GM15510 (cell line): ENCODE measurements around the gene TP53TG5.

Source experiments
- POLR2A ChIP-seq: IDR thresholded peaks from 3 replicates; pipeline ENCODE4 v1.6.1; 2011; ENCODE audit warnings: borderline replicate concordance; ENCODE audit not compliant: insufficient read length; ENCODE audit errors: extremely low read depth

Gene TP53TG5

GRCh38 chr20:45363611-45364492 lies 14.3 kb downstream of the TP53TG5 start:
- TF ChIP-seq POLR2A: no peak

- TF ChIP-seq POLR2A: peak; percentile 85
Observed at GRCh38 chr20:45362804-45363610, 15.1 kb downstream of the TP53TG5 start, which contains the start of gene SYS1. Gene SYS1 (plus strand): TSS chr20:45363156. CDS start chr20:45363532, 376 bp downstream.

- TF ChIP-seq POLR2A: no peak
Observed at GRCh38 chr20:45361793-45362192, 16.3 kb downstream of the TP53TG5 start.

DNA sequence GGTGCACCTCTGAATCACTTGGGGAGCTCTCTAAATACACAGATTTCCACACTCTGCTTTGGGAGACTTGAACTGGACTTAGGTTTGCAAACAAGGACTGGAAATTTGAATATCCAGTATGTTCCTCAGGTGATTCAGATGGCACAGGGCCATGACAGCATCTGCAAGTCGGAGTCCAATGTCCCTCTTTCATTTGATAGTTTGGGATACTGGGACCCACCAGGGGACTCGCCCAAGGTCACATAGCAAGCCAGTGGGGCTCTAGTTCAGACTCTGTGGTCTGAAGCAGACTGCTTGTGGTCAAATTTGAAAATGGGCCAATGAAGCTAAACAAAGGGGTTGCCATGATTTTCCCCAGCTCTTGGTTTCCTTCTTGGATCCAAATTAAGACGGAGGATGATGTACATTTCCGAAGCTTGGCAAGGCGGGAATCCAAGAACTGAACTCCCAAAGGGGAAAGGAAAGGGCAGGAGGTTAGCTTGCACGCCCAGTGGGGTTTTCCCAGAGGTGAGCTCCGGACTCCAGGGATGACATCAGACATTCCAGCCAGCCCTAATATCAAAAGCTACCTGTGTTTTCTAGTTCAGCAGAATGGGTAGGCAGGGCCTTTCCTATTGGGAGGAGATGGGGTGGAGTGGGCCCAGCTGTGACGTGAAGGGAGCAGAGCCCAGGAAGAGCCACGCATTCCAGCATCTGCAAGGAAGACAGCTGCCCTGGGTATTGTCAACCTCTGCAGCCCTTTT lies 18.5 kb downstream of the TP53TG5 start:
- no peak for TF ChIP-seq POLR2A

DNA sequence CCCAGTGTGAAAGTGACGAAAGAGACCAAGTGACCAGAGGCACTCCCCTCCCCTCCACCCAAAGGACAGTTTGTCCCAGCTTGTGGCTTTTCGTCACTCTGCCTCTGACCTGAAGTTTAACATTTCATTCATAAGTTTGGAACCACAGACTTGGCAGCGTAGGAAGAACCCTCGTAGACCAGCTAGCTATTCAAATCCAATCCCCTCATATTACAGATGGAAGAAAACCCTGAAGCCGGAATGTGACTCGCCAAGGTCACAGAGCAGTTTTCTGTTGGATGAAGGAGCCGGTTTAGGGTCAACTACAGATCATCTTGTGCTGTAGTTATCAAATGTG lies 19.1 kb downstream of the TP53TG5 start:
- no peak for TF ChIP-seq POLR2A

DNA sequence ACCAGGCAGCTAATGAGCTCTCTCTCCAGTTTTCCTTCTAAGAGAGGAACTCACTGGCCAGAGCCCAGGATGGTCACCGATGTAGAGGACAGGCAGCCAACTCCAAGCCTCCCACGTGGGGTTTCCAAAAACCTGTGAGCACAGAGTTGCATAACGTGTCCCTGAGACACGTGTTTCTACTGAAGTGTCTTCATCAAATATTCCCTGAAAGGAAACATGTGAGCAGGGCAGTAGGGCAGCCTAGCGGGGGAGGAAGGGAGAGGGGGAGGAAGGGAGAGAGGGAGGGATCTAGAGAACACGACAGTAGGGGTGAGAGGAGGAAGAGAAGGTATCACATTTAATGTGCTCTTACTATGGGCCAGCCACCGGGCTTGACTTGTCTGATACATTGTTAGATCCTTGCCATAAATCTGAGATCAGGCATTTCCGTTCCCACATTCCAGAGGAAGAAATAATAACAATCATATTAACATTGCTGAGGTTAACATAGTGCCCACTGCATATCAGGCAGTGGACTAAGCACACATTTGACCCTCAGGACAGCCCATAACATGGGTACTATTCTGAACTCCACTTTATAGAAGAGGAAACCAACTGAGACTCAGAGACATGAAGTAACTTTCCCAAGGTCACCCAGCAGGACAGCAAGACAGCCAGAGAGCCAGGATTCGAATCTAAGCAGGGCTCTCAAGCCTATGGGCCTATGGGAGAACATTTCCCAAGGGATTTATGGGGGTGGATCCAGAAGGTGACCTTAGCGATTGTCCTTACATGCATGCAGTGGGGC lies 19.6 kb downstream of the TP53TG5 start:
- no peak for TF ChIP-seq POLR2A

- TF ChIP-seq POLR2A: no peak
Observed at GRCh38 chr20:45355209-45356084, 22.7 kb downstream of the TP53TG5 start.

DNA sequence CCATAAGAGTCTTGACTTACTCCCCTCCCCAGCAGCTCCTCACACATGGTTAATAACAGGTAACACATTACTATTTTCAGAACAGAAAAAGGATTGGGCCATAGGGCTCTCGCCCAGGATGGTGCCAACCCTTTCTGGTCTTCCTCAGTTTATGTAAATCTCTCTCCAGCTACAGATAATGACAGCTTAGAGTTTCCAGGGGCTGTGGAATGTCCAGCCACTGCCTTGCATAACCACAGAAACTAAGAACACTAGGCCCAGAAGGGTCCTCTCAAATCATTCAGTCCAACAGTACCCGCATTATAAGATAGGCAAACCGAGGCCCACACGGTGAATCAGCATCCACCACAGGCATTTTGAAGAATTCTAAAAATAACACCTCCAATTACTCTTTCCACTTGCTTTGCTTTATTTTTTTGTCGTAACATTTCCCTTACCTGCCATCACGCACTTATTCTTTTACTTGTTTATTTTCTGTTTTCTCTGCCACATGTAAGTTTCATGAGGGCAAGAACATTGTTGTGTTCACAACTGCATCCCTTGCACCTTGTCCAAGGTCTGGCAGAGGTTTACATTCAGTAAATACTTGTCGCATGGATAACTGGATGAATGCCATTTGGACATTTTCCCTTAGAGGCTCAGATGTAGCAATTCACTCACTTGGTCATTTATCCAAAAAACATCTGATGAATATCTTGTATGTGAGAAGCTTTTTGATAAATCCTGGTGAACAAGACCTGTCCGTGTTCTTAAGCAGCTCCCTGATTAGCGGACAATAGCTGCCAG lies 23.5 kb downstream of the TP53TG5 start:
- no peak for TF ChIP-seq POLR2A

- TF ChIP-seq POLR2A: no peak
Observed at GRCh38 chr20:45353746-45354145, 24.4 kb downstream of the TP53TG5 start.

- TF ChIP-seq POLR2A: no peak
Observed at GRCh38 chr20:45352729-45353128, 25.4 kb downstream of the TP53TG5 start.

- TF ChIP-seq POLR2A: no peak
Observed at GRCh38 chr20:45350217-45350616, 27.9 kb downstream of the TP53TG5 start.

DNA sequence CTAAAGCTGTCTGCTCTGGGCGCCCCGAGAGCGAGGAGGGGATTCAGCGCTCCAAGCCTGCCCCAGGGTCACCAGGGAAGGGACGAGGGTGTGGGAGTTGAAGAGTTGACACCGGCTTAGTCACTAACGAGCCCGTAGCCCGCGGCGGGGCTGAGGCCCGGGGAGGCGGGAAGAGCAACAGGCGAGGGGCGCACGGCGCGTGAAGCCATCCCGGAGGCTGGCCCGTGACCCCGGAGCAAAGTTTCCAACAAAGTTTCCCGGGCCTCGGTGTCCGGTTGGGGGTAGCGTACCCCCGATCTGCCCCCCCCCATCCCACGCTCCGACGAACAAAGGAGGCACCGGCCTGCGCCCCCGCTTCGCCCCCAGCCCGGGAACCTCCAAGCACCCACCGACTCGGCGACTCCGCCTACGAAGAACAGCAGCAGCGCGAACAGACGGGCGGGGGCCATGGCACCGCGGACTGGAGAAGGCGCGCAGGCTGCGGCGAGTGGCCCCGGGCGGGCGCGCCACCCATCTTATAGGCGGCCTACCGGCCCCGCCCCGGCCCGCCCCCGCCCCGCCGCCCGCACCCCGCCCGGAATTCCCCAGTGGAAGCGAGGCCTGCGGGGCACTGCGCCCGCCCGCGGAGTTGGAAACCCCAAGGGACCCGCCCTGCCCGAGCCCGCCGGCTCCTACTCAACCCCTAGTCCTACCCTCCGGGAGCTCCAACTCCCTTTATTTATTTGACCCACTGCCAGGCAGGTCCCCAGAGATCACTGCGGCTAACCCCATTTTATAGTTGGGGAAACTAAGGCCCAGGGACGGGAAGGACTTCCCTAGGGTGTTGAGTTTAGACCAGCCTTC lies 30.0 kb downstream of the TP53TG5 start, which contains the start of gene SDC4:
Gene SDC4, minus strand, starts transcription at position 489 of the 843 bp plus-strand sequence. Its CDS starts 40 bp downstream, at position 449.
- peak; percentile 60 for TF ChIP-seq POLR2A

GRCh38 chr20:45347297-45347935 lies 30.7 kb downstream of the TP53TG5 start:
- no peak for TF ChIP-seq POLR2A
